NCI-H2196 (cell line): ENCODE results near the gene RPAP3.

Experiments
- DNase-seq: peaks from one replicate; lab custom pipeline; 2025; ENCODE audit not compliant: unreplicated experiment; lab: John Stamatoyannopoulos, UW

RPAP3 gene

GRCh38 chr12:47722136-47722834 is 16.5 kb upstream of the RPAP3 start:
- no peak for DNase-seq

GRCh38 chr12:47721431-47721973 is 15.7 kb upstream of the RPAP3 start:
- no peak for DNase-seq

- no peak for DNase-seq
Observed at GRCh38 chr12:47718531-47718930, 12.7 kb upstream of the RPAP3 start.

- peak; percentile 82 for DNase-seq
Observed at GRCh38 chr12:47717443-47718193, 11.8 kb upstream of the RPAP3 start.

- no peak for DNase-seq
Observed at GRCh38 chr12:47717046-47717442, 11.2 kb upstream of the RPAP3 start.

GRCh38 chr12:47715877-47716548 is 10.2 kb upstream of the RPAP3 start:
- no peak for DNase-seq

GRCh38 chr12:47715393-47715876 is 9.6 kb upstream of the RPAP3 start:
- peak; percentile 76 for DNase-seq

- no peak for DNase-seq
Observed at GRCh38 chr12:47714826-47715386, 9.1 kb upstream of the RPAP3 start.

- DNase-seq, result no peak
Observed at GRCh38 chr12:47712171-47712570, 6.3 kb upstream of the RPAP3 start.

GRCh38 chr12:47711448-47711847 is 5.6 kb upstream of the RPAP3 start:
- no peak for DNase-seq

- no peak for DNase-seq
Observed at GRCh38 chr12:47710278-47710677, 4.4 kb upstream of the RPAP3 start.

GRCh38 chr12:47709671-47710070 is 3.8 kb upstream of the RPAP3 start:
- no peak for DNase-seq

- DNase-seq, result no peak
Observed at GRCh38 chr12:47709237-47709636, 3.4 kb upstream of the RPAP3 start.

GRCh38 chr12:47707905-47708543 is 2.2 kb upstream of the RPAP3 start:
- DNase-seq, result no peak

- no peak for DNase-seq
Observed at GRCh38 chr12:47707355-47707754, 1.5 kb upstream of the RPAP3 start.

- no peak for DNase-seq
Observed at GRCh38 chr12:47705229-47705565, 633 bp downstream of the RPAP3 start.

- DNase-seq, result no peak
Observed at GRCh38 chr12:47704719-47705118, 1.1 kb downstream of the RPAP3 start.

GRCh38 chr12:47700263-47700662 is 5.6 kb downstream of the RPAP3 start:
- no peak for DNase-seq

- DNase-seq, result no peak
Observed at GRCh38 chr12:47698631-47699030, 7.2 kb downstream of the RPAP3 start.

GRCh38 chr12:47698055-47698454 is 7.8 kb downstream of the RPAP3 start:
- DNase-seq, result no peak

- no peak for DNase-seq
Observed at GRCh38 chr12:47689215-47689614, 16.6 kb downstream of the RPAP3 start.
